ENCODE data around the gene KCNT2. TPM values are rescaled to one million over a fixed set of nuclear protein-coding genes. Genes with fewer than 3 reads are reported as not detected.

The KCNT2 gene
- total RNA-seq, 6 donors from 2014 or later, result 2.7 to 9.9 (median 5.9) TPM

GRCh38 chr1:196400478-196401451 is 207.5 kb downstream of the KCNT2 start:
- ATAC-seq (ENCODE audit: low FRiP score in 2 of 2) (peak in 1 of 2 donors; percentile 84), DNase-seq (peak in 1 of 2 donors; percentile 23)
- H3K4me1 ChIP-seq, result peaks cover 0 to 3% (median 0%) of the 10 kb centered on the region in 4 donors
- TF ChIP-seq EP300 (IDR thresholded peaks at IDR 0.05), result no peak
- no peak for TF ChIP-seq POLR2A (IDR thresholded peaks at IDR 0.05)
- TF ChIP-seq CTCF (IDR thresholded peaks at IDR 0.05), result no peak
- no peak for TF ChIP-seq POLR2AphosphoS5 (IDR thresholded peaks at IDR 0.05)
- H3K9me3 ChIP-seq, result no peaks in the 10 kb centered on the region
- WGBS, 2 donors, result 62 to 69% methylated on average over 7 of the region's 7 CpGs
- no peaks in the 10 kb centered on the region for H3K36me3 ChIP-seq
- no peak overlapping the region for H3K4me3 ChIP-seq
- H3K27me3 ChIP-seq, result no peaks in the 10 kb centered on the region
- H3K27ac ChIP-seq, result peak overlapping the region in 1 of 4 donors; percentile 26

- DNase-seq, result no peak
- H3K9me3 ChIP-seq, result no peaks in the 10 kb centered on the region
- H3K27me3 ChIP-seq, result no peaks in the 10 kb centered on the region
- H3K4me3 ChIP-seq, result no peak overlapping the region
- WGBS, 2 donors, result 93 to 97% methylated on average over 2 of the region's 2 CpGs
- no peaks in the 10 kb centered on the region for H3K36me3 ChIP-seq
- peaks cover 0 to 3% (median 0%) of the 10 kb centered on the region in 4 donors for H3K4me1 ChIP-seq
- TF ChIP-seq EP300 (IDR thresholded peaks at IDR 0.05) (no peak), CTCF (IDR thresholded peaks at IDR 0.05) (no peak), POLR2A (IDR thresholded peaks at IDR 0.05) (no peak)
- no peak overlapping the region for H3K27ac ChIP-seq
- no peak for ATAC-seq (ENCODE audit: low FRiP score in 2 of 2)
Measured at GRCh38 chr1:196399713-196400112, 208.5 kb downstream of the KCNT2 start.

- no peak overlapping the region for H3K4me3 ChIP-seq
- DNase-seq, result no peak
- no peaks in the 10 kb centered on the region for H3K36me3 ChIP-seq
- H3K4me1 ChIP-seq, result no peaks in the 10 kb centered on the region
- H3K27ac ChIP-seq, result no peak overlapping the region
- WGBS, 2 donors, result 78 to 85% methylated on average over 4 of the region's 4 CpGs
- H3K9me3 ChIP-seq, result no peaks in the 10 kb centered on the region
- no peaks in the 10 kb centered on the region for H3K27me3 ChIP-seq
- TF ChIP-seq POLR2A (IDR thresholded peaks at IDR 0.05), result no peak
- no peak for TF ChIP-seq POLR2AphosphoS5 (IDR thresholded peaks at IDR 0.05)
- TF ChIP-seq CTCF (IDR thresholded peaks at IDR 0.05), result no peak
- TF ChIP-seq EP300 (IDR thresholded peaks at IDR 0.05), result no peak
- ATAC-seq (ENCODE audit: low FRiP score in 2 of 2), result peak in 1 of 2 donors; percentile 58
Measured at GRCh38 chr1:196393742-196394141, 214.5 kb downstream of the KCNT2 start.

- Histone ChIP-seq H3K27me3 (no peaks in the 10 kb centered on the region), H3K36me3 (no peaks in the 10 kb centered on the region), H3K4me1 (no peaks in the 10 kb centered on the region), H3K4me3 (no peak overlapping the region), H3K9me3 (no peaks in the 10 kb centered on the region), H3K27ac (no peak overlapping the region)
- ATAC-seq (ENCODE audit: low FRiP score in 2 of 2) (no peak), DNase-seq (no peak)
- WGBS, 2 donors, result 80 to 83% methylated on average over 2 of the region's 2 CpGs
- no peak for TF ChIP-seq POLR2A (IDR thresholded peaks at IDR 0.05)
Measured at GRCh38 chr1:196393282-196393681, 215.0 kb downstream of the KCNT2 start.

- Histone ChIP-seq H3K27me3 (no peaks in the 10 kb centered on the region), H3K4me3 (no peak overlapping the region), H3K4me1 (no peaks in the 10 kb centered on the region), H3K9me3 (no peaks in the 10 kb centered on the region), H3K27ac (no peak overlapping the region), H3K36me3 (no peaks in the 10 kb centered on the region)
- WGBS, 2 donors, result 79 to 82% methylated on average over 3 of the region's 3 CpGs
- TF ChIP-seq POLR2A (IDR thresholded peaks at IDR 0.05), result no peak
- TF ChIP-seq POLR2AphosphoS5 (IDR thresholded peaks at IDR 0.05), result no peak
- TF ChIP-seq CTCF (IDR thresholded peaks at IDR 0.05), result no peak
- TF ChIP-seq EP300 (IDR thresholded peaks at IDR 0.05), result no peak
- ATAC-seq (ENCODE audit: low FRiP score in 2 of 2) (no peak), DNase-seq (no peak)
Measured at GRCh38 chr1:196387766-196388165, 220.5 kb downstream of the KCNT2 start.
